Ishikawa (cell line): ENCODE data around the gene CFAP20DC.

Experiments used
- CEBPB ChIP-seq: IDR thresholded peaks from 2 replicates; pipeline ENCODE4 v1.6.1; 2012
- CREB1 ChIP-seq: IDR thresholded peaks from 2 replicates; pipeline ENCODE4 v1.6.1; 2012; ENCODE audit warnings: low read depth
- EGR1 ChIP-seq: IDR thresholded peaks from 2 replicates; pipeline ENCODE4 v1.6.1; 2012
- EP300 ChIP-seq: IDR thresholded peaks from 2 replicates; pipeline ENCODE4 v1.6.1; 2012; ENCODE audit warnings: borderline replicate concordance
- FOXM1 ChIP-seq: IDR thresholded peaks from 2 replicates; pipeline ENCODE4 v1.6.1; 2012; ENCODE audit warnings: low read depth, borderline replicate concordance
- NFIC ChIP-seq: IDR thresholded peaks from 2 replicates; pipeline ENCODE4 v1.6.1; 2012
- RAD21 ChIP-seq: IDR thresholded peaks from 2 replicates; pipeline ENCODE4 v1.6.1; 2012; ENCODE audit warnings: low read depth
- REST ChIP-seq: IDR thresholded peaks from 2 replicates; pipeline ENCODE4 v1.6.1; 2012; ENCODE audit warnings: low read depth, mild to moderate bottlenecking
- TAF1 ChIP-seq: IDR thresholded peaks from 2 replicates; pipeline ENCODE4 v1.6.1; 2012; ENCODE audit warnings: low read depth, mild to moderate bottlenecking
- TCF12 ChIP-seq: IDR thresholded peaks from 2 replicates; pipeline ENCODE4 v1.6.1; 2012; ENCODE audit warnings: low read depth
- TEAD4 ChIP-seq: IDR thresholded peaks from 2 replicates; pipeline ENCODE4 v1.6.1; 2012
- YY1 ChIP-seq: IDR thresholded peaks from 2 replicates; pipeline ENCODE4 v1.6.1; 2012; ENCODE audit warnings: low read depth
- ZBTB7A ChIP-seq: IDR thresholded peaks from 2 replicates; pipeline ENCODE4 v1.6.1; 2012; ENCODE audit warnings: low read depth
- TF ChIP-seq, protein P1 (sequence below): IDR thresholded peaks from 2 replicates; pipeline ENCODE4 v1.6.1; 2012
- TF ChIP-seq, protein P2 (sequence below): IDR thresholded peaks from 2 replicates; pipeline ENCODE4 v1.6.1; 2012

CFAP20DC gene

DNA sequence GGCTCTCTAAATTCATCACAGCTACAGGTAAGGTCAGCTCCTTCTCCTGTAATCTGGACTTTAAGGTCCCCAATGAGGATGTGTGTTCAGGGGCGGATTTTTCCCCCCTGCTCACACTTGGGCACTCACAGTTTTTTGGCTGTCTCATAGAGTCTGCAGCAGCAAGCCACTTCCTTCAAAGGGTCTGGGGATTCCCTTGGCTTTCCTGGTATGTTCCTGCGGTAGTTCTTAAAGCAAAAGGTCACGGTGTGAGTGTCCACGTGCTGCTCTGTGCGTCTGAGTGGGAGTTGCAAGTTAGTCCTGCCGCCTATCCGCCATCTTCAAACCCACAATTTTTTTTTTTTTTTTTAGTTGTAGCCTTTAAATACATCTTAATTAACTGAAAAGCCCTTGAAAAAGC, 15.4 kb upstream of the CFAP20DC start:
- no peak for TF ChIP-seq TAF1
- TF ChIP-seq EGR1 = no peak
- no peak for TF ChIP-seq ZBTB7A
- no peak for TF ChIP-seq CEBPB
- no peak for TF ChIP-seq EP300
- TF ChIP-seq, protein P1, sequence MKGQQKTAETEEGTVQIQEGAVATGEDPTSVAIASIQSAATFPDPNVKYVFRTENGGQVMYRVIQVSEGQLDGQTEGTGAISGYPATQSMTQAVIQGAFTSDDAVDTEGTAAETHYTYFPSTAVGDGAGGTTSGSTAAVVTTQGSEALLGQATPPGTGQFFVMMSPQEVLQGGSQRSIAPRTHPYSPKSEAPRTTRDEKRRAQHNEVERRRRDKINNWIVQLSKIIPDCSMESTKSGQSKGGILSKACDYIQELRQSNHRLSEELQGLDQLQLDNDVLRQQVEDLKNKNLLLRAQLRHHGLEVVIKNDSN = no peak
- no peak for TF ChIP-seq TEAD4
- TF ChIP-seq, protein P2, sequence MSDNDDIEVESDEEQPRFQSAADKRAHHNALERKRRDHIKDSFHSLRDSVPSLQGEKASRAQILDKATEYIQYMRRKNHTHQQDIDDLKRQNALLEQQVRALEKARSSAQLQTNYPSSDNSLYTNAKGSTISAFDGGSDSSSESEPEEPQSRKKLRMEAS = no peak

DNA sequence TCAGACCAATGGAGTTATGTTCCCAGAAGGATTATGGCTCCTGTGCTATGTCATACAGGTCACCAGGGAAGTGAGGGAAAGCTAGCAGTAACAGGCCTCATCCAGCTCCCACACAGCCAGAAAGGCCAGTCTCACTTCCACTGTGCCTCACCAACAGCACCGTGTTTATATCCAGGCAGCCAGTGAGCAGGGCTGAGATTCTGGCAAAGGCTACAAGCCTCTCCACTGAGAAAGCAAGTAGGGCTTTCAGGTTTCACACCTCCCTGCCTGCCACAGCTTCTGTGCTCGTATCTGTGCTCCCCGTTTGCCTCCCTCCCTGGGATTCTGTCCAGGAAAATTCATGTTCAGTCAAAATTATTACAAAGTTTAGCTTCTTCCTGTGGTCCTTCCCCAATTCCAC, 14.9 kb upstream of the CFAP20DC start:
- TF ChIP-seq, protein P2 = no peak
- TF ChIP-seq TAF1 (no peak), REST (no peak), FOXM1 (no peak), CEBPB (no peak), EP300 (no peak), TCF12 (no peak), NFIC (no peak), EGR1 (no peak), TEAD4 (no peak), ZBTB7A (no peak), CREB1 (no peak), RAD21 (no peak), YY1 (no peak)
- TF ChIP-seq, protein P1 = no peak

- TF ChIP-seq NFIC (no peak), TAF1 (no peak), EGR1 (no peak), ZBTB7A (no peak), EP300 (no peak), TCF12 (no peak), YY1 (no peak), FOXM1 (no peak), REST (no peak), CEBPB (no peak), CREB1 (no peak), TEAD4 (no peak), RAD21 (no peak)
- TF ChIP-seq, protein P1 = no peak
- TF ChIP-seq, protein P2 = no peak
Observed at GRCh38 chr3:59064276-59064675, 14.5 kb upstream of the CFAP20DC start.

GRCh38 chr3:59056706-59057105, 6.9 kb upstream of the CFAP20DC start:
- TF ChIP-seq FOXM1 (no peak), YY1 (no peak), CEBPB (no peak), NFIC (no peak), TCF12 (no peak), EGR1 (no peak), TEAD4 (no peak), CREB1 (no peak), EP300 (no peak), REST (no peak), RAD21 (no peak), TAF1 (no peak), ZBTB7A (no peak)
- TF ChIP-seq, protein P1 = no peak
- TF ChIP-seq, protein P2 = no peak
